Measurements from ENCODE around the gene APOL1. TPM values are rescaled to one million over a fixed set of nuclear protein-coding genes. Genes with fewer than 3 reads are reported as not detected.
"Not testable (repeated sequence)": the region's sequence is repeated elsewhere in the genome, so short reads cannot be mapped to it uniquely, and the experiment has no call there.

Gene APOL1
- total and polyA plus RNA-seq, 10 of the 15 experiments (the other 5 are each of a cell fraction or from before 2014, with no cell fraction given) = 9.0 to 42.0 (median 17.6) TPM

DNA sequence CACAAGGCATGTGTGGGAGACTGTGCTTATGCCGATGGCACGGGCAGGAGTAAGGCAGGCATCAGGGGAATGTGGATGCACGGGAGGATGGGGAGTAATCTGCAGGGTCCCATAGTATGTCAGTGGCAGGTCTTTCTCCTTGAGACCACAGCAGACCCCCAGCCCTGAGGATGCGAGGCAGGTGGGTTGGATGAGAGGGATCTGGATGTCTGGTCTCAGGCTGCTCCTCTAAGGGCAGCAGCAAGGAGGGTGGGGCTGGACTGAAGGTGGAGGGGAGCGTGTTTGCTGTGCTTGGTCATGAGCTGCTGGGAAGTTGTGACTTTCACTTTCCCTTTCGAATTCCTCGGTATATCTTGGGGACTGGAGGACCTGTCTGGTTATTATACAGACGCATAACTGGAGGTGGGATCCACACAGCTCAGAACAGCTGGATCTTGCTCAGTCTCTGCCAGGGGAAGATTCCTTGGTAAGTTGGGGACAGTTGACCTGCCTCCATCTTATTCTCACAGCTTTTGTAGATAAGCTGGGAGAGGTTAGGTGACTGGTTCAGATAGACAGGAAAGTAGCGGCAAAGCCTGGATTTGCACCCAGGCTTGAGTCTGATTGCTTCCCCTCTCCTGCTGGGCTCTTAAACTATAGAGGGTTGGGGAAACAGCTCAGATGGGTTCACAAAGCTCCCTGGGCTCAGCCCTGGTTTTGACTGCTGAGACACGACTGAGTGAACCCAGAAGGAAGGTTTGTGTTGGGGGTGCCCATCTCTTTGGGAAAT is at the start of gene APOL1 (continued):
- no peak for TF ChIP-seq RAD21 (IDR thresholded peaks at IDR 0.05; ENCODE audit: insufficient read depth, low read depth, low read length)

DNA sequence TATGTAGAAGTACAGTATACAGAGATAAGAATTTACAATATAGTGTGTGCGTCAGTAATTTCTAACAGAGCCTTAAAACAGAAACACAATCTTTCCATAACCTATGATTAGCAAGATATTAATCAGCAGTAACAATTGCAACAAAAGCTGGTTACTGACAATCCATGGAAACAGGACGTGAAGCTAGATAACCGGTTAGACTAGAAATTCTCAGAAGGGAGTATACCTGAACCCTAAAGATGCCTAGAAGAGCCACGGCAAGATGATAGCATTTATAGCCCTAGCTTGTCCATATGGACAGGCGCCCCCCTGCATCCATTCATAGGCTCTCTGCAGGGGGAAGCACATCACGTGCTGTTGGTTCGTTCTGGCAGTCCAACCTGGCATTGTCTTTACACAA is 49.5 kb upstream of the APOL1 start:
- intact Hi-C loops (cut with micrococcal nuclease; ENCODE audit: unreplicated experiment); H3K36me3 ChIP-seq (ENCODE audit: control insufficient read depth in 2 of 2, insufficient read depth in 2 of 2, low read length in 1 of 2); H3K4me1 ChIP-seq (ENCODE audit: control insufficient read depth, insufficient read depth, low read length); H3K9ac ChIP-seq (ENCODE audit: control insufficient read depth, insufficient read depth, low read length); H3K27ac ChIP-seq (ENCODE audit: control insufficient read depth, insufficient read depth); H3K4me3 ChIP-seq; DNase-seq (ENCODE audit: low read depth, low spot score); H3K79me2 ChIP-seq (ENCODE audit: control insufficient read depth, insufficient read depth, low read length); ATAC-seq; H2AFZ ChIP-seq (ENCODE audit: control insufficient read depth, low read depth, low read length); POLR2A ChIA-PET; FAIRE-seq; RAD21 ChIA-PET (ENCODE audit: unreplicated experiment); H4K20me1 ChIP-seq (ENCODE audit: control insufficient read depth, insufficient read depth); H3K27me3 ChIP-seq (replicated peaks in 1 of 2; ENCODE audit: control insufficient read depth in 2 of 2, insufficient read depth in 2 of 2, low read length in 1 of 2); in situ Hi-C loops (cut with MboI); H3K4me2 ChIP-seq (ENCODE audit: control insufficient read depth, insufficient read depth); H3K9me3 ChIP-seq (replicated peaks; ENCODE audit: control insufficient read depth, insufficient read depth, low read length); BruUV-seq (replicated peaks): not testable (repeated sequence)
- SMC1A ChIA-PET (ENCODE audit: uncharacterized antibody, unreplicated experiment) = interaction anchor here (1.6 kb wide), 1 partner anchor 35 kb away, joined by 4 read pairs; no protein-coding TSS in a partner anchor
- CTCF ChIA-PET = interaction anchor here (1.1 kb wide), 2 partner anchors 36 to 75 kb away, joined by 4 read pairs; partner anchors contain the start of gene APOL2
- WGBS (ENCODE audit: insufficient coverage, insufficient replicate concordance, low lambda C conversion rate, missing lambda C conversion rate) = 49% methylated on average over 7 of the region's 7 CpGs

DNA sequence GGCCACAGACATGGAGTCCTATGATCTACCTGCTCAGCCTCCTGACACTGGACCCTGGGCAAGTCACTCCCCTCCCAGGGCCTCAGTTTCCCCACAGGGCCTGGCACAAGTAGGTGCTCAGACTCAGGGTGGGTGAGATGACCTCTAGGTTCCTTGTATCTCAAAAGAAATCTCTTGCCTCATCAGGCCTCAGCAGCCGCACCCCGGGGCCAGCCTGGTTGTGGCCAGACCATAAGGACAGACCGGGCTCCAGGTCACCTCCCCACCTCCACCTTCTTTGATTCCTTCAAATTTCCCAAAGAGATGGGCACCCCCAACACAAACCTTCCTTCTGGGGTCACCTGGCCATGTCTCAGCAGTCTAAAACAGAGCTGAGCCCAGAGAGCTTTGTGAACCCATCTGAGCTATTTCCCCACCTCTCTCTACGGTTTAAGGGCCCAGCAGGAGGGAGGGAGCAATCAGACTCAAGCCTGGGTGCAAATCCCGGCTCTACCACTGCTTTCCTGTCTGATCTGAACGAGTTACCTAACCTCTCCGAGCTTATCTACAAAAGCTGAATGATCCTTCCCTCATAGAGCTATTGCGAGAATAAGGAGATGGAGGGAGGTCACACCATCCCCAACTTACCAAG is 48.8 kb upstream of the APOL1 start:
- no peak overlapping the region for H2AFZ ChIP-seq (ENCODE audit: control insufficient read depth, low read depth, low read length)
- H3K27me3 ChIP-seq (replicated peaks in 1 of 2; ENCODE audit: control insufficient read depth in 2 of 2, insufficient read depth in 2 of 2, low read length in 1 of 2) = no peaks in the 10 kb centered on the region
- ChIA-PET CTCF (interaction anchor here (1.1 to 1.9 kb wide), 3 partner anchors 9 to 17 kb away, joined by 5 to 7 read pairs (median 6); no protein-coding TSS in a partner anchor), POLR2A (no interaction called here), RAD21 (ENCODE audit: unreplicated experiment) (interaction anchor here (1.0 kb wide), 1 partner anchor 8 kb away, joined by 3 read pairs; no protein-coding TSS in a partner anchor), SMC1A (ENCODE audit: uncharacterized antibody, unreplicated experiment) (interaction anchor here (0.6 to 1.6 kb wide), 4 partner anchors 10 to 36 kb away, joined by 3 to 5 read pairs (median 4); partner anchors contain the start of gene APOL2)
- DNase-seq (ENCODE audit: low read depth, low spot score) (no peak), ATAC-seq (no peak), FAIRE-seq (no peak)
- no peaks in the 10 kb centered on the region for H3K9me3 ChIP-seq (replicated peaks; ENCODE audit: control insufficient read depth, insufficient read depth, low read length)
- H3K79me2 ChIP-seq (ENCODE audit: control insufficient read depth, insufficient read depth, low read length) = no peaks in the 10 kb centered on the region
- no peaks in the 10 kb centered on the region for H3K4me1 ChIP-seq (ENCODE audit: control insufficient read depth, insufficient read depth, low read length)
- TF ChIP-seq, protein P1, sequence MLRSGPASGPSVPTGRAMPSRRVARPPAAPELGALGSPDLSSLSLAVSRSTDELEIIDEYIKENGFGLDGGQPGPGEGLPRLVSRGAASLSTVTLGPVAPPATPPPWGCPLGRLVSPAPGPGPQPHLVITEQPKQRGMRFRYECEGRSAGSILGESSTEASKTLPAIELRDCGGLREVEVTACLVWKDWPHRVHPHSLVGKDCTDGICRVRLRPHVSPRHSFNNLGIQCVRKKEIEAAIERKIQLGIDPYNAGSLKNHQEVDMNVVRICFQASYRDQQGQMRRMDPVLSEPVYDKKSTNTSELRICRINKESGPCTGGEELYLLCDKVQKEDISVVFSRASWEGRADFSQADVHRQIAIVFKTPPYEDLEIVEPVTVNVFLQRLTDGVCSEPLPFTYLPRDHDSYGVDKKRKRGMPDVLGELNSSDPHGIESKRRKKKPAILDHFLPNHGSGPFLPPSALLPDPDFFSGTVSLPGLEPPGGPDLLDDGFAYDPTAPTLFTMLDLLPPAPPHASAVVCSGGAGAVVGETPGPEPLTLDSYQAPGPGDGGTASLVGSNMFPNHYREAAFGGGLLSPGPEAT (IDR thresholded peaks at IDR 0.05; ENCODE audit: low read depth) = no peak
- TF ChIP-seq TAF1 (IDR thresholded peaks at IDR 0.05; ENCODE audit: borderline replicate concordance, low read depth, low read length) (no peak), RCOR1 (conservative IDR thresholded peaks at IDR 0.05; ENCODE audit: low read depth, low read length) (no peak), SMC3 (IDR thresholded peaks at IDR 0.05; ENCODE audit: borderline replicate concordance, low read length) (no peak), MEF2A (IDR thresholded peaks at IDR 0.05; ENCODE audit: insufficient read depth, low read depth, low read length) (no peak)
- TF ChIP-seq, protein P2, sequence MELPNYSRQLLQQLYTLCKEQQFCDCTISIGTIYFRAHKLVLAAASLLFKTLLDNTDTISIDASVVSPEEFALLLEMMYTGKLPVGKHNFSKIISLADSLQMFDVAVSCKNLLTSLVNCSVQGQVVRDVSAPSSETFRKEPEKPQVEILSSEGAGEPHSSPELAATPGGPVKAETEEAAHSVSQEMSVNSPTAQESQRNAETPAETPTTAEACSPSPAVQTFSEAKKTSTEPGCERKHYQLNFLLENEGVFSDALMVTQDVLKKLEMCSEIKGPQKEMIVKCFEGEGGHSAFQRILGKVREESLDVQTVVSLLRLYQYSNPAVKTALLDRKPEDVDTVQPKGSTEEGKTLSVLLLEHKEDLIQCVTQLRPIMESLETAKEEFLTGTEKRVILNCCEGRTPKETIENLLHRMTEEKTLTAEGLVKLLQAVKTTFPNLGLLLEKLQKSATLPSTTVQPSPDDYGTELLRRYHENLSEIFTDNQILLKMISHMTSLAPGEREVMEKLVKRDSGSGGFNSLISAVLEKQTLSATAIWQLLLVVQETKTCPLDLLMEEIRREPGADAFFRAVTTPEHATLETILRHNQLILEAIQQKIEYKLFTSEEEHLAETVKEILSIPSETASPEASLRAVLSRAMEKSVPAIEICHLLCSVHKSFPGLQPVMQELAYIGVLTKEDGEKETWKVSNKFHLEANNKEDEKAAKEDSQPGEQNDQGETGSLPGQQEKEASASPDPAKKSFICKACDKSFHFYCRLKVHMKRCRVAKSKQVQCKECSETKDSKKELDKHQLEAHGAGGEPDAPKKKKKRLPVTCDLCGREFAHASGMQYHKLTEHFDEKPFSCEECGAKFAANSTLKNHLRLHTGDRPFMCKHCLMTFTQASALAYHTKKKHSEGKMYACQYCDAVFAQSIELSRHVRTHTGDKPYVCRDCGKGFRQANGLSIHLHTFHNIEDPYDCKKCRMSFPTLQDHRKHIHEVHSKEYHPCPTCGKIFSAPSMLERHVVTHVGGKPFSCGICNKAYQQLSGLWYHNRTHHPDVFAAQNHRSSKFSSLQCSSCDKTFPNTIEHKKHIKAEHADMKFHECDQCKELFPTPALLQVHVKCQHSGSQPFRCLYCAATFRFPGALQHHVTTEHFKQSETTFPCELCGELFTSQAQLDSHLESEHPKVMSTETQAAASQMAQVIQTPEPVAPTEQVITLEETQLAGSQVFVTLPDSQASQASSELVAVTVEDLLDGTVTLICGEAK (IDR thresholded peaks at IDR 0.05; ENCODE audit: borderline replicate concordance) = no peak
- H3K9ac ChIP-seq (ENCODE audit: control insufficient read depth, insufficient read depth, low read length) = no peak overlapping the region
- H3K4me3 ChIP-seq = no peak overlapping the region
- BruUV-seq (replicated peaks) = no TSS peak
- no peak overlapping the region for H3K4me2 ChIP-seq (ENCODE audit: control insufficient read depth, insufficient read depth)
- 56% methylated on average over 8 of the region's 8 CpGs for WGBS (ENCODE audit: insufficient coverage, insufficient replicate concordance, low lambda C conversion rate, missing lambda C conversion rate)
- no peaks in the 10 kb centered on the region for H3K36me3 ChIP-seq (ENCODE audit: control insufficient read depth in 2 of 2, insufficient read depth in 2 of 2, low read length in 1 of 2)
- no peaks in the 10 kb centered on the region for H4K20me1 ChIP-seq (ENCODE audit: control insufficient read depth, insufficient read depth)
- no peak overlapping the region for H3K27ac ChIP-seq (ENCODE audit: control insufficient read depth, insufficient read depth)
- intact Hi-C loops (cut with micrococcal nuclease; ENCODE audit: unreplicated experiment) (no loop called here), in situ Hi-C loops (cut with MboI) (no loop called here)
